ENCODE data around the gene GDPD3.

DNA sequence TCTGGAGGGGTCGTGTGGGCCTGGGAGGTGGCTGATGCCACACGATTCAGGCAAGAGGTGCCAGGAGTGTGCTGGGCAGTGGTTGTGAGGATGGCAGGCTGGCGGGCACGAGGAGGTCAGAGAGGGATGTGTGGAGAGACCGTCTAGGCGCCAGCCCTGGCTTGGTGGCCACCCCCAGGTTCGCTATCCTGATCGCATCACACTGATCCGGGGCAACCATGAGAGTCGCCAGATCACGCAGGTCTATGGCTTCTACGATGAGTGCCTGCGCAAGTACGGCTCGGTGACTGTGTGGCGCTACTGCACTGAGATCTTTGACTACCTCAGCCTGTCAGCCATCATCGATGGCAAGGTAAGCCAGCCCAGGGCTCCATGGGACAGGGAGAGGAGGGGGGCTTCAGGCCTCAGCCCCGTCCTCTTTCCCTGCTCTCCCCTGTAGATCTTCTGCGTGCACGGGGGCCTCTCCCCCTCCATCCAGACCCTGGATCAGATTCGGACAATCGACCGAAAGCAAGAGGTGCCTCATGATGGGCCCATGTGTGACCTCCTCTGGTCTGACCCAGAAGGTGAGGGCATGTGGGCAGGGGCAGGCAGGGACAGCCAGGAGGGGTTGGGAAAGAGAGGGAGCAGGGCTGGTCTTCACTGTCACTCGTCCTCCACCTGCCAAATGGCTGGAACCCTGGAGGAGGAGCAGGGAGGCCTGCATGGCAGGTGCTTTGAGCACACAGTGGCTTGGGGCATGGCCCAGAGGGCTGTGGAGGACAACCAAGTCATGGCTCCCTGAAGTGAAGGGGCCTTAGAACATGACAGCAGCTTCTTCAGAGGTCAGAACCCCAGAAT is 29.9 kb downstream of the GDPD3 start:
- TF ChIP-seq POLR2A (IDR thresholded peaks at IDR 0.05) (no peak), EP300 (IDR thresholded peaks at IDR 0.05) (no peak)
- TF ChIP-seq, protein P1, sequence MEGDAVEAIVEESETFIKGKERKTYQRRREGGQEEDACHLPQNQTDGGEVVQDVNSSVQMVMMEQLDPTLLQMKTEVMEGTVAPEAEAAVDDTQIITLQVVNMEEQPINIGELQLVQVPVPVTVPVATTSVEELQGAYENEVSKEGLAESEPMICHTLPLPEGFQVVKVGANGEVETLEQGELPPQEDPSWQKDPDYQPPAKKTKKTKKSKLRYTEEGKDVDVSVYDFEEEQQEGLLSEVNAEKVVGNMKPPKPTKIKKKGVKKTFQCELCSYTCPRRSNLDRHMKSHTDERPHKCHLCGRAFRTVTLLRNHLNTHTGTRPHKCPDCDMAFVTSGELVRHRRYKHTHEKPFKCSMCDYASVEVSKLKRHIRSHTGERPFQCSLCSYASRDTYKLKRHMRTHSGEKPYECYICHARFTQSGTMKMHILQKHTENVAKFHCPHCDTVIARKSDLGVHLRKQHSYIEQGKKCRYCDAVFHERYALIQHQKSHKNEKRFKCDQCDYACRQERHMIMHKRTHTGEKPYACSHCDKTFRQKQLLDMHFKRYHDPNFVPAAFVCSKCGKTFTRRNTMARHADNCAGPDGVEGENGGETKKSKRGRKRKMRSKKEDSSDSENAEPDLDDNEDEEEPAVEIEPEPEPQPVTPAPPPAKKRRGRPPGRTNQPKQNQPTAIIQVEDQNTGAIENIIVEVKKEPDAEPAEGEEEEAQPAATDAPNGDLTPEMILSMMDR (IDR thresholded peaks at IDR 0.05), result no peak
